HL-60/S4 (cell line): ENCODE measurements around the gene UCN3.
"Not testable (repeated sequence)": the region's sequence is repeated elsewhere in the genome, so short reads cannot be mapped to it uniquely, and the experiment has no call there.

Experiments used
- in situ Hi-C: fragments of 300-500 bp; cut with MboI; formaldehyde crosslinking; loops from 2 replicates; pipeline ENCODE4 v1.14.3; 2022; ENCODE audit warnings: low sequenced_read_pairs

UCN3 gene

GRCh38 chr10:5404208-5405041 is 39.7 kb downstream of the UCN3 start, which contains the start of gene TUBAL3:
TSS of gene TUBAL3 (minus strand) at chr10:5404828. CDS start at chr10:5404792, 36 bp downstream.
- in situ Hi-C loops: no loop called here

GRCh38 chr10:5406918-5407317 is 42.2 kb downstream of the UCN3 start:
- in situ Hi-C loops: no loop called here

DNA sequence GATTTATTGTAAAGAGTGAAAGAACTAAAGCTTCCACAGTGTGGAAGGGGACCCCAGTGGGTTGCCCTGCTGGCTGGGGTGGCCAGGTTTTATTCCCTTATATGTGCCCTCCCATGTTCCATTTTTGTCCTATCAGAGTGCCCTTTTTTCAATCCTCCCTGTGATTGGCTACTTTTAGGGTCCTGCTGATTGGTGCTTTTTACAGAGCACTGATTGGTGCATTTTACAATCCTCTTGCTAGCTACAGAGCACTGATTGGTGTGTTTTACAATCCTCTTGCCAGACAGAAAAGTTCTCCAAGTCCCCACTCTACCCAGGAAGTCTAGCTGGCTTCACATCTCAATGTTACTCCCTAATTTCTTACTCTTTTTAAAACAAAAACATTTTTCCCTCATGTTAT is 46.0 kb downstream of the UCN3 start:
- in situ Hi-C loops: not testable (repeated sequence)

- in situ Hi-C loops: no loop called here
Observed at GRCh38 chr10:5411941-5412276, 47.1 kb downstream of the UCN3 start.

DNA sequence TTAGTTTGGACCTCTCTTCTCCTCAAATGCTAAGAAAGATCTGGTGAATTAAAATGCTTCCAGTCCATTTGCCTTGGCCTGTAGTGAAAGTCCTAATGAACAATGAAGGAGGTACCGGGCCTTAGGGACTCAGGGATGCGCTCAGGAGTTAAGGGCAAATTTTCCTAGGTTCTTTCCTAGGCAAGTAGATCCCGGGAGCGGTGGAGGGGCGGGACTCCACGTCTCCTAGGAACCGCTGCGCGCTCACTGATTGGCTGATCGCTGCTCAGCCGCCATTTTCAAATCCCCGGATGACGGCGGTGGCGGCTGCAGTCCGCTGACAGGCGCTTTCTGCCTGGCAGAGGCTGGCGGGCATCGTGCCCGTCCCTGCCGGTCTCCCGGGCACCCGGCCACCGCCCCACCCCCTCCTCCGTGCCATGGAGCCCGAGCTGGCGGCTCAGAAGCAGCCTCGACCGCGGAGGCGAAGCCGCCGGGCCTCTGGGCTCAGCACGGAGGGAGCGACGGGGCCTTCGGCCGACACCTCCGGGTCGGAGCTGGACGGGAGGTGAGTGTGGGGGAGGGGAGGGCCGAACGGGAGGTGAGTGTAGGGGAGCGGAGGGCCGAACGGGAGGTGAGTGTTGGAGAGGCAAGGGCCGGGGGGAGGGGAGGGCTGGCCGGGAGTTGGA is 47.6 kb downstream of the UCN3 start, which contains the start of gene NET1:
Gene NET1, plus strand, starts transcription at position 281 of the 665 bp plus-strand sequence. Its CDS starts 136 bp downstream, at position 417.
- in situ Hi-C loops: no loop called here

GRCh38 chr10:5413012-5413938 is 48.5 kb downstream of the UCN3 start:
- in situ Hi-C loops: no loop called here

GRCh38 chr10:5416981-5417380 is 52.2 kb downstream of the UCN3 start:
- in situ Hi-C loops: no loop called here

GRCh38 chr10:5418584-5418983 is 53.8 kb downstream of the UCN3 start:
- in situ Hi-C loops: no loop called here

- in situ Hi-C loops: no loop called here
Observed at GRCh38 chr10:5419466-5420094, 54.8 kb downstream of the UCN3 start.

- in situ Hi-C loops: no loop called here
Observed at GRCh38 chr10:5423771-5424170, 59.0 kb downstream of the UCN3 start.
